HS-5 (cell line): ENCODE measurements around the gene ATP13A5.

Experiments used
- DNase-seq: peaks from one replicate; pipeline ENCODE4 v3.0.0-alpha.2; 2012; ENCODE audit warnings: low read depth

The ATP13A5 gene, protein sequence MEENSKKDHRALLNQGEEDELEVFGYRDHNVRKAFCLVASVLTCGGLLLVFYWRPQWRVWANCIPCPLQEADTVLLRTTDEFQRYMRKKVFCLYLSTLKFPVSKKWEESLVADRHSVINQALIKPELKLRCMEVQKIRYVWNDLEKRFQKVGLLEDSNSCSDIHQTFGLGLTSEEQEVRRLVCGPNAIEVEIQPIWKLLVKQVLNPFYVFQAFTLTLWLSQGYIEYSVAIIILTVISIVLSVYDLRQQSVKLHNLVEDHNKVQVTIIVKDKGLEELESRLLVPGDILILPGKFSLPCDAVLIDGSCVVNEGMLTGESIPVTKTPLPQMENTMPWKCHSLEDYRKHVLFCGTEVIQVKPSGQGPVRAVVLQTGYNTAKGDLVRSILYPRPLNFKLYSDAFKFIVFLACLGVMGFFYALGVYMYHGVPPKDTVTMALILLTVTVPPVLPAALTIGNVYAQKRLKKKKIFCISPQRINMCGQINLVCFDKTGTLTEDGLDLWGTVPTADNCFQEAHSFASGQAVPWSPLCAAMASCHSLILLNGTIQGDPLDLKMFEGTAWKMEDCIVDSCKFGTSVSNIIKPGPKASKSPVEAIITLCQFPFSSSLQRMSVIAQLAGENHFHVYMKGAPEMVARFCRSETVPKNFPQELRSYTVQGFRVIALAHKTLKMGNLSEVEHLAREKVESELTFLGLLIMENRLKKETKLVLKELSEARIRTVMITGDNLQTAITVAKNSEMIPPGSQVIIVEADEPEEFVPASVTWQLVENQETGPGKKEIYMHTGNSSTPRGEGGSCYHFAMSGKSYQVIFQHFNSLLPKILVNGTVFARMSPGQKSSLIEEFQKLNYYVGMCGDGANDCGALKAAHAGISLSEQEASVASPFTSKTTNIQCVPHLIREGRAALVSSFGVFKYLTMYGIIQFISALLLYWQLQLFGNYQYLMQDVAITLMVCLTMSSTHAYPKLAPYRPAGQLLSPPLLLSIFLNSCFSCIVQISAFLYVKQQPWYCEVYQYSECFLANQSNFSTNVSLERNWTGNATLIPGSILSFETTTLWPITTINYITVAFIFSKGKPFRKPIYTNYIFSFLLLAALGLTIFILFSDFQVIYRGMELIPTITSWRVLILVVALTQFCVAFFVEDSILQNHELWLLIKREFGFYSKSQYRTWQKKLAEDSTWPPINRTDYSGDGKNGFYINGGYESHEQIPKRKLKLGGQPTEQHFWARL

DNA sequence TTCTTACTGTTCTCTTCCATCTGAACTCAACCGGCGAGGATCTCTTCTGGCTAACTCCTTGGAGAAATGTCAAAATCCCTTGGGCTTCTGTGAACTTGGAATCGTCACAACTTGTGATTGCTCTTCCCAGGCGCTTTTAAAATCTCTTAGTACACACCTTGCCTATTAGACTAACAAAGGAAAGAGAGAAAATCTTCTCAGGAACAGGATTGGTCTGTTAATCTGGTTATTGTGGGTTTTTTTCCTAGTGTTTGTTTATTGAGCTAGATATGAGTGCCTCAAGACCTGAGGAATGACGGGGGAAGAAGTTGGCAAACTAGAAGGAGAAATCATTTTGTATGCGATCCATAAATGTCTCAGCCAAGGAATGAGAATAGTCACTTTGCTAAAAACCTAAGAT, at the start of gene ATP13A5:
TSS of gene ATP13A5 (minus strand) at position 48 of the 400 bp plus-strand sequence. CDS start at position 20, 28 bp downstream.
- no peak for DNase-seq

GRCh38 chr3:193418576-193419373, 40.2 kb upstream of the ATP13A5 start:
- no peak for DNase-seq

DNA sequence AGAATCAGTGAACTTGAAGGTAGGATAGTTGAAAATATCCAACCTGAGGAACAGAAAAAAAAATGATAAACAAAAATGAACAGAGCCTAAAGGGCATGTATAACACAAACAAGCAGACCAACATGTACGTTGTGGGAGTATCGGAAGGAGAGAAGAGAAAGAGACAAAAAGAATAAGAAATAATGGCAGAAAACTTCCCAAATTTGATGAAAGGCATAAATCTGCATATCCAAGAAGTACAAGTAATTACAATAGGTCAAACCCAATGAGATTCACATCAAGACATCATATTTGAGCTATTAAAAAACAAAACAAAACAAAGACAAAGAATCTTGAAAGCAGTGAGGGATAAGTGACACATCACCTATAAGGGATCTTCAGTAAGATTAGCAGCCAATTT, 38.1 kb upstream of the ATP13A5 start:
- DNase-seq, result no peak

- no peak for DNase-seq
Observed at GRCh38 chr3:193407688-193408087, 29.1 kb upstream of the ATP13A5 start.

DNA sequence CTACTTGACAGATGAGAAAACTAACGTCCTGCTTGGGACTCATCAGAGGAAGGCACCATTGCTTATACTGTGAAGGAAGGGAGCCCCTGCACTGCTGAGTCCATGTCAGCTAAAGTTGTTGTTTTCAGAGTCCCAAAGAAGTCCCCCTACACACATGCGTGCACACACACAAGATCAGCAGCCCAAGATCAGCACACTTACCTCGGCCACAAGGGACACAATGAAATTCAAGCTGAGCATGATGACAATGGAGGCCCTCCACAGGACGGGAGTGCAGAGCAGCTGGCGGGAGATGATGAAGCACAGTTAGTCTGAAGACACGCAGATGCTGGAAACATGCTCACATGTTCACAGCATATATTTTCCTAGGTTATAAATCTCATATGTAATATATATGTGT, 28.6 kb upstream of the ATP13A5 start:
- no peak for DNase-seq

GRCh38 chr3:193403307-193403706, 24.8 kb upstream of the ATP13A5 start:
- DNase-seq, result no peak

- DNase-seq, result no peak
Observed at GRCh38 chr3:193400304-193400703, 21.8 kb upstream of the ATP13A5 start.

GRCh38 chr3:193396451-193397244, 18.1 kb upstream of the ATP13A5 start:
- DNase-seq, result no peak

GRCh38 chr3:193391902-193392301, 13.3 kb upstream of the ATP13A5 start:
- DNase-seq, result peak; percentile 61

- no peak for DNase-seq
Observed at GRCh38 chr3:193389335-193389734, 10.8 kb upstream of the ATP13A5 start.

- no peak for DNase-seq
Observed at GRCh38 chr3:193388361-193388760, 9.8 kb upstream of the ATP13A5 start.

GRCh38 chr3:193387596-193387995, 9.0 kb upstream of the ATP13A5 start:
- no peak for DNase-seq

DNA sequence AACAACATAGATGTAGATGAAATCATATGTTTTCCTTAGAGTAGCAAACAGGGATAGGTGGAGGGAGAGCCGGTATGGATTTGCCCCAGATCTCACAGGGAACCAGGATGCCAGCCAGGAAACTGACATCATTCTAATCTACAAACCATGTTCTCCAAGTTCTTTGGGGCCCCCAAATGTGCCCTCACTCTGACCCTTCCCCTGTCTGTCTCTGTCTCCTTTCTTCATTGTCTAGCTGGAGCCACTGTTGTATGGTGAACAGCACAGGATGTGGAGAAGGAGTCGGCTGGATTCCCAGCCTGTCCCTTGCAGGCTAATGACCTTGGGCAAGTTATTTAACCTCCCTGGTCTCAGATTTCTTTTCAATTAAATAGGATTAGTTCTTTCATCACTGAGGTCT, 962 bp downstream of the ATP13A5 start:
- no peak for DNase-seq

DNA sequence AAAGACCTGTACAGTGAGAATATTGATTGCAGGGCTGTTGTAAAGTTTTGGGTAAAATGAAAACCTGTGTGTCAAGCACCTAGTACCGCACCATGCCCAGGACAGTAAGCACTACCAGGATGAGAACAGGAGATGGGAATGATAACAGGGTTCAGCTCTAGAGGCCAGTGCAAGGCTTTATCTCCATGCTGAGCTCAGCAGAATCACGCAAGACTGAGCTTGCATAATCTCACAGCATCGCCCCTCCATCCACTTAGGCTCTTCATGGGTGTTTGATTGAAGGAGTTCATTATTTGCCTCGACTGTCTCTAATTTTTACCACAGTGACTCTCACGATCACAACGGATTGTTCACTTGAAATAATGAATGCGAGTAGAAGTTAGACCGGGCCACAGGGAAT, 2.9 kb downstream of the ATP13A5 start:
- DNase-seq, result no peak

DNA sequence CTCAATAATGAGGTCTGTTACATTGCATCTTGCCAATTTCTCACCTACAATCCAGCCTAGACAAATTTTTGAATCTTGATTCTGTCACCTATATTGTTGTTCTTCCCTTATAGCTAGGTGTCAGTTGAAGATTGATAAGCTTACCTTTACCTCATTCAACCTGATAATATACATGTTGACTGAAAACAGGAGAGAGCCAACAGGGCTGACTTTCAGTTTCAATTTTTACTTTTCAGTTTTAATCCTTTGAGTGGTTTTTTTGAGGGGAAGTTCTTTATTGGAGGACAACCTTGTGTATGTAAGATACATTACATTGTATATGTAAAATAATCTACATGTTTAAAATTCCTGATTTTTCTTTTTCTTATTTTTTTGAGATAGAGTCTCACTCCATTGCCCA, 5.8 kb downstream of the ATP13A5 start:
- no peak for DNase-seq

GRCh38 chr3:193367868-193368267, 10.7 kb downstream of the ATP13A5 start:
- DNase-seq, result no peak

DNA sequence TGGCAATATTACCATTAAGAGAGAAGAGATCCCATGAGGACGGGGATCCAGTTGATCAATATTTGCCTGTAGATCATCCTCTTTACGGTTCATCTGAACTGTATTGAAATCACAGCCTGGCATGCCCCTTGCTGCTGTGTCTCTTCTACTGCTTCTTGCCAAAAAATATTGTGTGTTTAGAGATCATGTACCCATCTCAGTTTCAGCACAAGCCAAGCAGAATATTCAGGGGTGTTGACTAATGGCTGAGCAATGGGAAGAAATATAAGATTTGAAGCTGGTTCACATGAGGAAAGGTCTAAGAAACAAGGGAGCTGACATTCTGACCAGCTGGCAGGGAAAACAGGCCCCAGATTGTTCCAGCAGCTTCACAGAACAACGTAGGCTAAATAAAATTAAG, 21.3 kb downstream of the ATP13A5 start:
- DNase-seq, result no peak

- no peak for DNase-seq
Observed at GRCh38 chr3:193354423-193354822, 24.1 kb downstream of the ATP13A5 start.

DNA sequence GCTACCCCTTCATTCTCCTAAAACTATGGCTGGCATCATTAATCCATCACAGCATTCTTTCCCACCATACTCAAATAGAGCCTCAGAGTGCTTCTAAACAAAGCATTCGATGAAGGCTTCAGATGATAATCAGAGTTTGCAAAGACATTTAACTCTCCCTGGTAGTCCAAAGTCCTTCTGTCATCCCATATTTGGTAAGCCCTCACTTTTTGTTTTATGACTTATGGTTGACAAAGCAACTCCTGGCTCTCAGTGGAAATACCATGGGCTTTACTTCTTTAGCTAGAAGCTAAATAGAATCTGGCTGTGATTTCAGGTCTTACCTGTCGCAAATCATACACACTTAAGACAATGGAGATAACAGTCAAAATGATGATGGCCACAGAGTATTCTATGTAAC, 27.8 kb downstream of the ATP13A5 start:
- DNase-seq, result no peak

- DNase-seq, result no peak
Observed at GRCh38 chr3:193348686-193349085, 29.9 kb downstream of the ATP13A5 start.
